Neural cell (in vitro differentiated cells): ENCODE results near the gene MAN2B2. TPM values are rescaled to one million over a fixed set of nuclear protein-coding genes. Genes with fewer than 3 reads are reported as not detected.

Experiments
- H2AFZ ChIP-seq: fragments of 200-600, 300-800 bp; sonication (generic), shearing (Covaris generic); 2 replicates; pipeline ENCODE4 v1.6.0; 2014; ENCODE audit warnings: low read depth, mild to moderate bottlenecking, antibody characterized with exemption, low read length, moderate library complexity
- H3F3A ChIP-seq: fragments of 200-600 bp; shearing (Covaris generic); 2 replicates; pipeline ENCODE4 v1.6.1; 2016; ENCODE audit warnings: mild to moderate bottlenecking, moderate library complexity, mixed read lengths, antibody characterized with exemption, low read length; ENCODE audit not compliant: insufficient read depth, poor library complexity, severe bottlenecking
- H3K27ac ChIP-seq: fragments of 200-600, 300-800 bp; sonication (generic), shearing (Covaris generic); 2 replicates; pipeline ENCODE4 v1.5.1; 2014; ENCODE audit warnings: mild to moderate bottlenecking, low read length, moderate library complexity
- H3K27me3 ChIP-seq: fragments of 300-800, 200-600 bp; sonication (generic), shearing (Covaris generic); 2 replicates; pipeline ENCODE4 v1.6.0; 2014; ENCODE audit warnings: mild to moderate bottlenecking, low read depth, low read length, moderate library complexity; ENCODE audit not compliant: insufficient read depth
- H3K36me3 ChIP-seq: fragments of 300-800, 200-600 bp; sonication (generic), shearing (Covaris generic); 2 replicates; pipeline ENCODE4 v1.5.1; 2014; ENCODE audit warnings: mild to moderate bottlenecking, antibody characterized with exemption, low read length, moderate library complexity; ENCODE audit not compliant: insufficient read depth
- H3K4me2 ChIP-seq: fragments of 300-800, 200-600 bp; sonication (generic), shearing (Covaris generic); 2 replicates; pipeline ENCODE4 v1.6.0; 2014; ENCODE audit warnings: mild to moderate bottlenecking, low read length
- H3K4me3 ChIP-seq: fragments of 300-800, 200-600 bp; sonication (generic), shearing (Covaris generic); 2 replicates; pipeline ENCODE4 v1.5.1; 2014; ENCODE audit warnings: mild to moderate bottlenecking, low read length, moderate library complexity
- H3K79me2 ChIP-seq: fragments of 200-600 bp; shearing (Covaris generic); replicated peaks from 2 replicates; pipeline ENCODE4 v1.6.0; 2014; ENCODE audit warnings: mild to moderate bottlenecking, low read length, moderate library complexity; ENCODE audit not compliant: insufficient read depth
- H3K9ac ChIP-seq: fragments of 300-800, 200-600 bp; sonication (generic), shearing (Covaris generic); 2 replicates; pipeline ENCODE4 v1.6.1; 2016; ENCODE audit warnings: mild to moderate bottlenecking, low read length, mixed read lengths
- H3K9me2 ChIP-seq: fragments of 200-600 bp; shearing (Covaris generic); 2 replicates; pipeline ENCODE4 v1.6.1; 2016; ENCODE audit warnings: mild to moderate bottlenecking, low read length, mixed read lengths; ENCODE audit not compliant: insufficient read depth
- H3K9me3 ChIP-seq: fragments of 200-600, 300-800 bp; sonication (generic), shearing (Covaris generic); 2 replicates; pipeline ENCODE4 v1.6.1; 2016; ENCODE audit warnings: mild to moderate bottlenecking, mixed run types, low read length, moderate library complexity, mixed read lengths
- H4K20me1 ChIP-seq: fragments of 200-600 bp; shearing (Covaris generic); 2 replicates; pipeline ENCODE4 v1.6.1; 2016; ENCODE audit warnings: mild to moderate bottlenecking, mixed run types; ENCODE audit not compliant: insufficient read depth
- CTCF ChIP-seq: fragments of 450-650 bp; IDR thresholded peaks from 2 replicates; pipeline ENCODE4 v1.5.1; 2014; ENCODE audit warnings: antibody characterized with exemption, mild to moderate bottlenecking, moderate library complexity; ENCODE audit not compliant: poor library complexity, severe bottlenecking
- EP300 ChIP-seq: fragments of 450-650 bp; conservative IDR thresholded peaks from 2 replicates; pipeline ENCODE4 v1.6.1; 2014; ENCODE audit warnings: antibody characterized with exemption, mild to moderate bottlenecking, moderate library complexity; ENCODE audit not compliant: poor library complexity, severe bottlenecking
- EZH2 ChIP-seq: fragments of 200-600, 300-800 bp; shearing (Covaris generic), sonication (generic); IDR thresholded peaks from 2 replicates; pipeline ENCODE4 v1.6.1; 2014; ENCODE audit warnings: antibody characterized with exemption, low read length, borderline replicate concordance, mild to moderate bottlenecking; ENCODE audit not compliant: insufficient read depth, poor library complexity, severe bottlenecking
- MXI1 ChIP-seq: fragments of 450-650 bp; conservative IDR thresholded peaks from 2 replicates; pipeline ENCODE4 v1.6.1; 2014; ENCODE audit warnings: antibody characterized with exemption, mild to moderate bottlenecking; ENCODE audit not compliant: poor library complexity, severe bottlenecking
- POLR2AphosphoS5 ChIP-seq: IDR thresholded peaks from 2 replicates; pipeline ENCODE4 v1.6.1; 2012
- RAD21 ChIP-seq: fragments of 450-650 bp; conservative IDR thresholded peaks from 2 replicates; pipeline ENCODE4 v1.6.1; 2014; ENCODE audit warnings: antibody characterized with exemption, mild to moderate bottlenecking, moderate library complexity
- REST ChIP-seq: IDR thresholded peaks from 2 replicates; pipeline ENCODE4 v1.6.1; 2012; ENCODE audit warnings: borderline replicate concordance
- SMC3 ChIP-seq: fragments of 450-650 bp; conservative IDR thresholded peaks from 2 replicates; pipeline ENCODE4 v1.6.1; 2014; ENCODE audit warnings: antibody characterized with exemption, mild to moderate bottlenecking, moderate library complexity; ENCODE audit not compliant: poor library complexity
- TAF1 ChIP-seq: IDR thresholded peaks from 2 replicates; pipeline ENCODE4 v1.6.1; 2012; ENCODE audit warnings: low read depth
- polyA plus RNA-seq: library from polyadenylated mRNA; depleted of rRNA; stranded (reverse); fragments of >200 nt; gene quantifications from 2 replicates; pipeline ENCODE4 v1.2.3, GENCODE V29; 2014

The MAN2B2 gene
- polyA plus RNA-seq, 1 donor from 2014 or later, result 7.5 TPM

DNA sequence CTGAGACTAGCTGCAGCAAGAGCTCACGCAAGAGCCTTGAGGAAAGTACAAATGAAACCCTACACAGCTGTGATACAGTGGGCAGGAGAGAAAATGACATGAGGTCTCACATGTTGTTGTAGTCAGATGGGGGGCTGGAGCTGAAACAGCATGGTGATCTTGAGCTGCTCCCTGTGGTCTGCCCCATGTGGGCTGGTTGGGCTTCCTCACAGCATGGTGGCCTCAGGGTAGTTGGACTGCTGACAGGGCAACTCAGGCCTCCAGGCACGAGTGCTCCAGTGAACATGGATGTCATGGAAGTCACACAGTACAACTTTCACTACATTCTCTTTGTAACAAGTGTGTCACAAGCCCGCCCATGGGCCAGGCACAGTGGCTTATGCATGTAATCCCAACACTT lies 3.4 kb upstream of the MAN2B2 start:
- no peaks in the 10 kb centered on the region for H3K9me3 ChIP-seq
- H3K9me2 ChIP-seq, result no peaks in the 10 kb centered on the region
- H3K36me3 ChIP-seq, result no peaks in the 10 kb centered on the region
- TF ChIP-seq POLR2AphosphoS5 (no peak), RAD21 (no peak), SMC3 (no peak), TAF1 (no peak), CTCF (no peak), EP300 (no peak), EZH2 (no peak), MXI1 (no peak), REST (no peak)
- H3K27ac ChIP-seq, result no peak overlapping the region
- H3K4me2 ChIP-seq, result no peak overlapping the region
- H3F3A ChIP-seq, result no peaks in the 10 kb centered on the region
- no peak overlapping the region for H3K9ac ChIP-seq
- H3K4me3 ChIP-seq, result no peak overlapping the region
- H3K79me2 ChIP-seq, result no peaks in the 10 kb centered on the region
- H4K20me1 ChIP-seq, result no peaks in the 10 kb centered on the region
- H3K27me3 ChIP-seq, result no peaks in the 10 kb centered on the region
- no peak overlapping the region for H2AFZ ChIP-seq

- Histone ChIP-seq H3K4me3 (no peak overlapping the region), H3K9me2 (no peaks in the 10 kb centered on the region), H3K27ac (no peak overlapping the region), H3K9ac (no peak overlapping the region), H3K4me2 (no peak overlapping the region), H3K36me3 (no peaks in the 10 kb centered on the region), H3K9me3 (no peaks in the 10 kb centered on the region), H2AFZ (no peak overlapping the region), H4K20me1 (no peaks in the 10 kb centered on the region), H3K79me2 (no peaks in the 10 kb centered on the region), H3K27me3 (no peaks in the 10 kb centered on the region), H3F3A (no peaks in the 10 kb centered on the region)
- TF ChIP-seq EP300 (no peak), MXI1 (no peak), RAD21 (no peak), CTCF (no peak), REST (no peak), TAF1 (no peak), SMC3 (no peak), POLR2AphosphoS5 (no peak), EZH2 (no peak)
These were observed 1.4 kb upstream of the MAN2B2 start for GRCh38 chr4:6573551-6573950.
